Activated CD4-positive, alpha-beta T cell treated with anti-CD3 and anti-CD28 coated beads, Interleukin-2, amount 10 ng/mL, durations not matched to agents 7 days and 5 days (primary cell): ENCODE measurements around the gene VPS13A. TPM values are rescaled to one million over a fixed set of nuclear protein-coding genes. Genes with fewer than 3 reads are reported as not detected.
A peak's percentile ranks its signal among the peaks of the same experiment; 100 is the strongest.

Experiments
- CTCF ChIA-PET: fragments of 350-600 bp; sonication (Branson Sonifier 250); formaldehyde crosslinking; loops from one replicate; lab custom pipeline; 2021; ENCODE audit warnings: antibody characterized with exemption; lab: Charles Lee
- POLR2A ChIA-PET: fragments of 350-600 bp; sonication (Branson Sonifier 250); formaldehyde crosslinking; loops from one replicate; lab custom pipeline; 2021; ENCODE audit warnings: antibody characterized with exemption; lab: Charles Lee
- DNase-seq: peaks from one replicate; pipeline ENCODE4 v3.0.0-alpha.2; 2020
- H3K27ac Mint-ChIP-seq: one replicate; pipeline ENCODE4 v1.8.0; 2021; ENCODE audit warnings: mild to moderate bottlenecking, moderate library complexity, mixed read lengths
- H3K27me3 Mint-ChIP-seq: one replicate; pipeline ENCODE4 v1.8.0; 2021; ENCODE audit warnings: mixed read lengths
- H3K36me3 Mint-ChIP-seq: one replicate; pipeline ENCODE4 v1.8.0; 2021; ENCODE audit warnings: low read depth, mixed read lengths
- H3K4me1 Mint-ChIP-seq: one replicate; pipeline ENCODE4 v1.8.0; 2021; ENCODE audit warnings: mixed read lengths
- H3K4me3 Mint-ChIP-seq: one replicate; pipeline ENCODE4 v1.8.0; 2021; ENCODE audit warnings: mild to moderate bottlenecking, moderate library complexity, mixed read lengths
- H3K9me3 Mint-ChIP-seq: one replicate; pipeline ENCODE4 v1.8.0; 2021; ENCODE audit warnings: mixed read lengths
- total RNA-seq, 2 experiments: library from RNA; stranded (reverse); gene quantifications; one replicate each; pipeline ENCODE4 v1.2.3, GENCODE V29; 2021

Gene VPS13A
- total RNA-seq, 2 experiments from 2014 or later = 43.0 to 46.7 TPM

- Mint-ChIP-seq H3K27ac (no peak overlapping the region), H3K4me1 (peaks cover 21% of the 10 kb centered on the region), H3K4me3 (no peak overlapping the region), H3K36me3 (no peaks in the 10 kb centered on the region), H3K27me3 (no peaks in the 10 kb centered on the region), H3K9me3 (no peaks in the 10 kb centered on the region)
- DNase-seq = peak; percentile 75
- ChIA-PET POLR2A (no interaction called here), CTCF (interaction anchor here (0.6 to 4.5 kb wide), 11 partner anchors 9 to 800 kb away, joined by 3 to 38 read pairs (median 7); no protein-coding TSS in a partner anchor)
These were observed 280.7 kb downstream of the VPS13A start for GRCh38 chr9:77457916-77458592.

- Mint-ChIP-seq H3K27me3 (no peaks in the 10 kb centered on the region), H3K4me1 (peaks cover 11% of the 10 kb centered on the region), H3K36me3 (no peaks in the 10 kb centered on the region), H3K4me3 (no peak overlapping the region), H3K9me3 (no peaks in the 10 kb centered on the region), H3K27ac (no peak overlapping the region)
- CTCF ChIA-PET = interaction anchor here (1.3 to 1.5 kb wide), 2 partner anchors 16 to 27 kb away, joined by 3 read pairs; no protein-coding TSS in a partner anchor
- POLR2A ChIA-PET = no interaction called here
- no peak for DNase-seq
These were observed 283.6 kb downstream of the VPS13A start for GRCh38 chr9:77460938-77461337.

GRCh38 chr9:77462066-77462465 is 284.7 kb downstream of the VPS13A start:
- peaks cover 15% of the 10 kb centered on the region for H3K4me1 Mint-ChIP-seq
- peaks cover 2% of the 10 kb centered on the region for H3K27me3 Mint-ChIP-seq
- H3K27ac Mint-ChIP-seq = no peak overlapping the region
- no peaks in the 10 kb centered on the region for H3K9me3 Mint-ChIP-seq
- H3K36me3 Mint-ChIP-seq = no peaks in the 10 kb centered on the region
- POLR2A ChIA-PET = no interaction called here
- no peak overlapping the region for H3K4me3 Mint-ChIP-seq
- CTCF ChIA-PET = interaction anchor here (1.3 kb wide), 1 partner anchor 26 kb away, joined by 3 read pairs; no protein-coding TSS in a partner anchor
- no peak for DNase-seq

- no peak for DNase-seq
- Mint-ChIP-seq H3K27ac (no peak overlapping the region), H3K4me3 (no peak overlapping the region), H3K36me3 (no peaks in the 10 kb centered on the region), H3K4me1 (peaks cover 7% of the 10 kb centered on the region), H3K27me3 (peaks cover 2% of the 10 kb centered on the region), H3K9me3 (no peaks in the 10 kb centered on the region)
- POLR2A ChIA-PET = no interaction called here
- CTCF ChIA-PET = interaction anchor here (0.8 to 1.2 kb wide), 2 partner anchors 8 to 10 kb away, joined by 3 read pairs; no protein-coding TSS in a partner anchor
These were observed 285.8 kb downstream of the VPS13A start for GRCh38 chr9:77463151-77463550.

GRCh38 chr9:77464661-77465060 is 287.3 kb downstream of the VPS13A start:
- Mint-ChIP-seq H3K4me3 (no peak overlapping the region), H3K27me3 (peaks cover 2% of the 10 kb centered on the region)
- CTCF ChIA-PET = interaction anchor here (0.6 to 1.7 kb wide), 4 partner anchors 9 to 31 kb away, joined by 3 read pairs; no protein-coding TSS in a partner anchor

GRCh38 chr9:77469515-77470231 is 292.3 kb downstream of the VPS13A start:
- ChIA-PET POLR2A (no interaction called here), CTCF (interaction anchor here (1.3 kb wide), 1 partner anchor 32 kb away, joined by 3 read pairs; no protein-coding TSS in a partner anchor)
- Mint-ChIP-seq H3K27me3 (peaks cover 2% of the 10 kb centered on the region), H3K9me3 (peaks cover 3% of the 10 kb centered on the region), H3K4me1 (peaks cover 11% of the 10 kb centered on the region), H3K4me3 (no peak overlapping the region), H3K27ac (no peak overlapping the region), H3K36me3 (peaks cover under 1% of the 10 kb centered on the region)
- no peak for DNase-seq

More at GRCh38 chr9:77464661-77465060, 287.3 kb downstream of the VPS13A start:
- POLR2A ChIA-PET = no interaction called here
- Mint-ChIP-seq H3K27ac (no peak overlapping the region), H3K4me1 (peaks cover 6% of the 10 kb centered on the region), H3K36me3 (no peaks in the 10 kb centered on the region), H3K9me3 (no peaks in the 10 kb centered on the region)
- no peak for DNase-seq

Other genes starting within 250 kb of the VPS13A start
- gene FOXB2, start 157.9 kb upstream of the VPS13A start, total RNA-seq = not detected